K562 treated with DMSO at 1 percent for 12 hours (cell line): ENCODE data around the gene CDC42SE2. TPM values are rescaled to one million over a fixed set of nuclear protein-coding genes. Genes with fewer than 3 reads are reported as not detected.

Experiments used
- total RNA-seq: library from RNA; unstranded; fragments of 300-600 nt; gene quantifications from 2 replicates; pipeline ENCODE4 v1.2.3, GENCODE V29; 2022; ENCODE audit not compliant: insufficient read depth

CDC42SE2 gene, protein sequence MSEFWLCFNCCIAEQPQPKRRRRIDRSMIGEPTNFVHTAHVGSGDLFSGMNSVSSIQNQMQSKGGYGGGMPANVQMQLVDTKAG
- 9.7 and 29.7 TPM in 2 replicates for total RNA-seq

DNA sequence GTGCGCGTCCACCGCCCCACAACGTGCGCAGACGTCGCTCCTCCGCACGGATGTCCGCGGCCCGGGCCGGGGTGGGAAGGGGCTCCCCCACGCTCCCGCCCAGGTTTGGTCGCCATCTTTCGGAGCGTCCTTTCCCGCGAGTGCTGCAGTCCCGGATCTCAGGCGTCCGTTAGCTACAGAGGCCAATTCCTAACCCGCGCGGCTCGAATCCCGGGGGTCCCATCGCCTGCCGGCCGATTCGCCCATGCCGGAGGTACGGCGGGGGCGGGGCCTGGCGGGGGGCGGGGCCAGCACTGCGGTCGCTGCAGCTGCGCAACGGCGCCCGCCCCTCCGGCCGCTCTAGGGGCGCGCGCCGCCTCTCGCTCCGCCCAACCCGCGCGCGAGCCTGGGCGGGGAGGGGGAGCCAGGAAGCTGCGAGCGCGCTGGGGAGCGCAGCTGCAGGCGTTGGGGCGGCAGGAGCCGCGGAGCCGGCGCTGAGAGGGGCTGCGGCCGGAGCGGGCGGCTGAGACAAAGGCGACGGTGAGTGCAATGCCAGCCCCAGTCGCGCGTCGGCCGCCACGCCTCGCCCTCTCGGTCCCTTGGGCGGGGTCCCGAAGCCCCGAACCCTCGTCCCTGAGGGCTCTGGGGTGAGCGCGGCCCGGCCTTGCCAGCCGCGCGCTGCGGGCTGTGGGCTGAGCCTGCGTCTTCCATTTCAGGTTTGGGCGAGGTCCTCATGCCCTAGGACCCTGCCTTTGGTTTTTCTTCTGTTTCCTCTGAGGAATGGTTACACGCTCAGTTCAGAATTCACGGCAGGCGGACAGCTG is at the start of gene CDC42SE2:
CDC42SE2 (plus strand) TSS at position 406 of the 803 bp plus-strand sequence. CDS start 95,441 bp downstream, outside the sequence.

Other genes starting within 250 kb of the CDC42SE2 start
- gene HINT1, start 98.8 kb upstream of the CDC42SE2 start, total RNA-seq: 343 and 455 TPM in 2 replicates
- gene LYRM7, start 93.1 kb upstream of the CDC42SE2 start, total RNA-seq: 3.3 and 26.2 TPM in 2 replicates